SHP77 (cell line): ENCODE measurements around the gene TNFRSF14.
"Not testable (repeated sequence)": the region's sequence is repeated elsewhere in the genome, so short reads cannot be mapped to it uniquely, and the experiment has no call there.

Experiments
- DNase-seq, 2 experiments: peaks; one replicate each; lab custom pipeline; 2025; lab: John Stamatoyannopoulos, UW

Gene TNFRSF14

DNA sequence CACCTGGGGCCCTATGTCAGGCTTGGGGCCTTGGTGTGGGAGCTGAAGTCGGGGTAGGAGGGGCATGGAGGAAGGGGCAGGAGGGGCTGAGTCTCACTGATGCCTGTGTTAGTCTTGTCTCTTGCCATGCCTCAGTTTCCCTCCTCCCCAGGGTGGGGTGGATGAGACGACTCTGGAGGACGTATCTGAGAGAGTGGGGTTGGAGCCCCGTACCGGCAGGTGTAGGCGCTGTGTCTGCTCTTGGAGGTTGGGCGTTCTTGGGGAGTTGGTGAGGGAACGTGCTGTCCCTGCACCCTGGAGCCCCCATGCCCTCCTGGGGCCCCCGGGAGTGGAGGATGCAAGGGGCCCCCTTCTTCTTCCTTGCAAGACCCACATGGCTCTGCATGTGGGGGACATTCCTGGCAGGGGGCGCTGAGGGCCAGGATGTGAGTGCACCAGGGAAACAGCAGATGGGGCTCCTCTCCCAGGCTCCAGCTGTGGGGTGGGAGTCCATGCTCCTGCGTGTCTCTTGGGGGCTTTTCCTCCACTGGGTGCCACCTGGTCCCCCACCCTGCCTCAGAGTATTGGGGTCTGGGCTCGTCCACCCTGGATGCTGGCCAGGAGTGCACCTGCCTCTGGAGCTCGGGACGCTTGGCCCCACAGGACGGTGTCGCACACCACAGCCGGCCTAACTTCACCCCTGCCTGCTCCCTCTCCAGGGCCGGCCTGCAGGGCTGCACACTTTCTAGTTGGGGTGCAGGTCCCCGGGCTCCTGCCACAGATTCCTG, 1.4 kb upstream of the TNFRSF14 start:
- DNase-seq, result no peak

DNA sequence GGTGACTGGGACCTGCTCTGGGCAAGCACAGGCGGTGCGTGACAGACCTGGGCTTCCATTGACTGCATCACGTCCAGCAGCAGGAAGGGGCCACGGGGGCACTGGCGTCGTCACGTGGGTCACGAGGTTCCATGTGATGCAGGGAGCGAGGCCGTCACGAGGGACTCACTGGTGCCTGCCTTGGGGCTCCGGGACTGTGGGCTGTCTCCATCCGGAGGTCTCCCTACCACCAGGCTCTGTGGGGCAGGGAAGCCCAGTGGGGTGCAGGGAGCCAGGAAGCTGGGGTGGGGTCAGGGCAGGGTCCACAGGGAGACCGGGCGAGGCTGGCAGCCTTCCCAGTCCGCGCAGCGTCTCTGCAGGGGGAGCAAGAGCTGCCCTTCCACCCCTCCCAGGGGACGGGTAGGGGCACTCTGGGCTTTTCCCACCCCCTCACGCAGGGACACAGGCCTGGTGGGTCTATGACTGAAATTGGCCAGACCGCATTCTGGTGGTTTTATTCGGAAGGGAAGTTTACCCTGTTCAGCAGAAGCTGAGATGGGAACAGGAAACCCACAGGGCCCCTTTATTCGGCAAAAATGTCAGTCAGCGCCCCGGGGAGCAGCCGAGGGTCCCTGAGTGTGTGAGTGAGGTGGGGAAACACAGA, 416 bp upstream of the TNFRSF14 start:
- DNase-seq, result no peak

DNA sequence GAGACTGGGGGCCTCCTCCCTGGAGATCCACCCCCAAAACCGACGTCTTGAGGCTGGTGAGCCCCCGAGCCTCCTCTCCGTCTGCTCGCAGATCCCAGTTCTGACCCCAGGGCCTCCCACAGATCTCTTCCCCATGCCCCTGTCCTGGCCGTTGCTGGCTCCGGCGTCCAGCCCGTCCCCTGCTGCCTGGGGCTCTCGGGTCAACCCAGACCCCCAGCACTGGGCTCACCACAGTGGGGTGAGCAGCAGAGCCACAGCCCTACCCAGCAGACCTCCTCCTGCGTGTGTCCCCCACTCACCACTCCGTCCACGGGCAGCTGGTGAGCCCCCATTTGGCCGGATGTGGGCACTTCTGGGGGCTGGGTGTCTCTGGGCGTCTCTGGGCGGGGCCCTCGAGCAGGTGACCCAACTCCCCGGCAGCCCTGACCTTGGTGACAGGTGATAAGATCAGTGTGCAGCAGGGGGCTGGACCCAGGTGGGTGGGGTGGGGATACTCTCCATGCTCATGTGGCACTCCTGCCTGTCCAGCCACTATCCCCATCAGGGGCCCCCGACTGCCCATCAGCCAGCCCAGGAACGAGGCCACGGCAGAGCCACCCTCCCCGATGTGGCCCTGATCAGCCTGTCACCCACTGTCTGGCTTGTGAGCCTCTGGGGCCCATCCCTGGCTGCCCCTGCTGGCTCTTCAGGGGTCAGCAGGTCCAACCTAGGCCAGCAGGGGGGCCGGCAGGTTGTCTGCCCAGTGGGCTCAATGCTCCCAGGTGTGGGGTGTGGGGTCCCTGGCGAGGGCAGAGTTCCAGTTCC, 709 bp downstream of the TNFRSF14 start:
- DNase-seq, result no peak

GRCh38 chr1:2557482-2558400, 1.6 kb downstream of the TNFRSF14 start:
- no peak for DNase-seq

DNA sequence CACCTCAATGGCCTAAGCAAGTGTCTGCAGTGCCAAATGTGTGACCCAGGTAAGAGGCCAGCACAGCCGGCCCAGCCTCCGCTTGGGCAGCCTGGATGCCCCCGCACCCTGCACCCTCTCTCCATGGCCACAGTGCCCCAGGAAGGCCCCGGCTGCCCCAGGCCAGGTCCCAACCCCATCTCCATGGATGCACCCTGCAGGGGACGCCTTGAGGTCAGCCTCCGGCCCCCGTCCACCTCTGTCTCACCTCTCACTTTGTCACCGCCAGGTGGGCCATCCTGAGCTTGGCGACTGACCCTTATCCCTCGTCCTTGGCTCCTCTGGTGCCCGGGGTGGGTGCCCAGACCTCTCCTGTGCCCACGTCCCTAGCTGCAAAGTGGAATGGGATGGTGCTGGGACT, 2.2 kb downstream of the TNFRSF14 start:
- DNase-seq, result no peak

- DNase-seq, result no peak
Observed at GRCh38 chr1:2558861-2559260, 2.7 kb downstream of the TNFRSF14 start.

DNA sequence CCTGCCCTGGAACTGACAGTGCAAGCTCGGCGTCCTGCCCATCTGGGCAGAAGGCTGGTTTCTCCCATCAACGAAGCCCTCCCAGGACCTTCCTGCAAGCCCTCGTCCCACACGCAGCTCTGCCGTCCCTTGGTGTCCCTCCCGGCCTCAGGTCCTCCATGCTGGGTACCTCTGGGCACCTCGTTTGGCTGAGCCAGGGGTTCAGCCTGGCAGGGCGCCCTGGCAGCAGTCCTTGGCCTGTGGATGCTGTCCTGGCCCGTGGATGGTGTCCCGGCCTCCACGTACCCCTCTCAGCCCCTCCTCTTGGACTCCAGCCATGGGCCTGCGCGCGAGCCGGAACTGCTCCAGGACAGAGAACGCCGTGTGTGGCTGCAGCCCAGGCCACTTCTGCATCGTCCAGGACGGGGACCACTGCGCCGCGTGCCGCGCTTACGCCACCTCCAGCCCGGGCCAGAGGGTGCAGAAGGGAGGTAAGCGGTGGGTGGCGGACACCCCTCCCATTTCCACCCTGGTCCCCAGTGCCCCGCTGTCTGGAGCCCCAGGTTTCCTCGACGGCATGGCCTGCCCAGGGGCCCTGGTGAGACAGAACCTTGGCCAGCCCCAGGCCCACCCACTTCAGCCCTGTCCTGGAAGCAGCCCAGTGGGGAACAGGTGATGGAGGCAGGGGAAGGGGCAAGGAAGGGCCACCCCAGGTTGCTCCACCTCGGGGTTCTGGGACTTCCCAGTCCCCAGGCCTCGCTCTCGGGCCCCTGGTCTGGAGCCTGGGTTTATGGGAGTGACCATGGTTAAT, 3.5 kb downstream of the TNFRSF14 start:
- DNase-seq, result no peak

DNA sequence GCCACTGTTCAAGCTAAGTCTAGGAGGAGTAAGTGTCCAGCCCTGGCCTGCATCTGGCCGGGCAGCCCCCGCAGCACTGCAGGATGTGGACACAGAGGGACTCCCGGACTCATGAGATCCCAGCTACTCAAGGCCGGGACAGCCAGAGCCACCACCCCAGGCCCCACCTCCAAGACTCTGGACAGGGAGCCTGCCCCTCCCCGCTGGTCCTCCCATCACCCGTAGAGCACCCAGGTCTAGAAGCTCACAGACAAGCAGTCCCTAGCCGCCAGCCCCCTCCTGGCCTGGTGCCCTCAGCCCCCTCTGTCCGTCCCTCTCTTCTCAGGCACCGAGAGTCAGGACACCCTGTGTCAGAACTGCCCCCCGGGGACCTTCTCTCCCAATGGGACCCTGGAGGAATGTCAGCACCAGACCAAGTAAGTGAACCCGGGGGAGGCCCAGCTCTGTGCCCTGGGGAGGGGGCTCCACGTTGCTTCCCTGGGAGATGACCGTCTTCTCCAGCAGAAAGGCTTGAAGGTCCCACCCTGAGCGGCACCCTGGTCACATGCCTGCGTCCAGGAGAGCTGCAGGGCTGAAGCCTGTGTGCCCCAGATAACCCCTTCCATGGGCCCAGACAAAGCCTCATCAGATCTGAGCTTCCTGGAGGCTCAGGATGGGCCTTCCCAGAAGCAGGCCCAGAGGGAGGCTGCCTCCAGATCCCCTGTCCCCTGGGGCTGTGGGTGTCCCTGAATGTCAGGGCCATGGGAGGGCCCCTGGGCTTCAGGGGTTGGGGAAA, 4.3 kb downstream of the TNFRSF14 start:
- no peak for DNase-seq

DNA sequence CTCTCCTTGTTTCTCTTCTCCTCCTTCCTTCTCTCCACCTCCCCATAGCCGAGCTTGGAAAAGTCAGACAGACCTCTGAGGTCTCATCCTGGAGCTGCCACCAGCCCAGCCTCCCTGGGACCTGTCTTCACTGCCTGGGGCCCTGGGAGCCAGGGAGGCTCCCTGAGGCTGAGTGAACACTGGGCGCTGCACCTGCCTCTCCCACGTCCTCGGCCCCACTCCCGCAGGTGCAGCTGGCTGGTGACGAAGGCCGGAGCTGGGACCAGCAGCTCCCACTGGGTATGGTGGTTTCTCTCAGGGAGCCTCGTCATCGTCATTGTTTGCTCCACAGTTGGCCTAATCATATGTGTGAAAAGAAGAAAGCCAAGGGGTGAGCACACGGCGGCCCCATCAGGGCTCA, 5.3 kb downstream of the TNFRSF14 start:
- peak in 1 of 2 experiments; percentile 18 for DNase-seq

- no peak for DNase-seq
Observed at GRCh38 chr1:2561898-2562895, 6.0 kb downstream of the TNFRSF14 start.

- no peak for DNase-seq
Observed at GRCh38 chr1:2563205-2563604, 7.0 kb downstream of the TNFRSF14 start.

- DNase-seq, result no peak
Observed at GRCh38 chr1:2564006-2564814, 8.0 kb downstream of the TNFRSF14 start.

DNA sequence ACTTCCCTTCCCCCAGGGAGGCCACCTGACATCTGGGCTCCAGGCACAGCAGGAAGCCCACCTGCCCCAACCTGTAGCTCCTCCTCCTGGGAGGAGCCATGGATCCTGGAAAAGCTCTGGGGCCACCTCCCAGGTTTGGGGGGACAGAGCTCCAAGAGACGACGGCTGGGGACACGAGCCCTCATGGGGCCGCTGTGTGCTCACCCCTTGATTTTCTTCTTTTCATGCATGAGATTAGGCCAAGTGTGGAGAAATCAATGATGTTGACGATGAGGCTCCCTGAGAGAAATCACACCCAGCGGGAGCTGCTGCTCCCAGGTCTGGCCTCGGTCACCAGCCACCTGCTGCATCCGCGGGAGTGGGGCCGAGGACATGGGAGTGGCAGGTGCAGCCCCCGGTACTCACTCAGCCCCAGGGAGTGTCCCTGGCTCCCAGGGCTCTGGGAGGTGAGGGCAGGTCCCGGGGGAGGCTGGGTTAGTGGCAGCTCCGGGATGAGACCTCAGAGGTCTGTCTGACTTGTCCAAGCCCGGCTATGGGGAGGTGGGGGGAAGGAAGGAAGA, 8.7 kb downstream of the TNFRSF14 start:
- DNase-seq, result peak in 1 of 2 experiments; percentile 21

DNA sequence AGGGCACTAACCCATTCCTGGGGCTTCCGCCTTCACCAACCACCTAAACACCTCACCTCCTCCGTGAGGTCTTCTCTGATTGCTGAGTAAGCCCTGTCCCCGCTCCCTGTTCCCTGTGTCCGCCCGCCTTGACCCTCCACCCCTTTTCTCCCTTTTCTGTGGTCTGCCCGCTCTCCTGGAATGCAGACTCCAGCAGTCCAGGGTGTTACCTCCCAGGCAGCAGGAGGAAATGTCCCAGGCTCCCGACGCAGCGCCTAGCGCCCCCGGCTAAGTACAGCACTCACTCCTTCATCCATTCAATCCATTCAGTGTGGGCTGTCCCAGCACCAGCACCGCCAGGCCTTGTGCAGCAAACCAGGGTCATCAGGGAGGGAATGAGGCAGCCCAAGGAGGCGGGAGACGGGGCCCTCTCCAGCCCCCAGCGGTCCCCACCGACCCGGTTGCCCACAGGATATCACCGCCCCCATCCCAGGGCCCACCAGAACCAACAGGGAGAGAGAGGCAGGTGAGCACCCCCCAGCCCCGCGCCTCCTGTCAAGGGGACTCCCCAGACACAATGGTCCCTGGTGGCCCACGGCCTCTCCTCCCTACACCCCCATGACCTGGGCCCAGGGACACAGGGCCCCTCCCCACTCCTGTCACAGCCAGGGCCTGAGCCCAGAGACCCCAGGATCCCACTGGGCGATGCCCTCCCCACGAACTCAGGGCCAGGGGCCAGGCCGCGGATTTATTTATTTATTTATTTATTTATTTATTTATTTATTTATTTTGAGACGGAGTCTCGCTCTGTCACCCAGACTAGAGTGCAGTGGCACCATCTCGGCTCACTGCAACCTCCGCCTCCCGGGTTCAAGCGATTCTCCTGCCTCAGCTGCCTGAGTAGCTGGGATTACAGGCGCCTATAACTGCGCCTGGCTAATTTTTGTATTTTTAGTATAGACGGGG, 10.2 kb downstream of the TNFRSF14 start:
- no peak for DNase-seq

DNA sequence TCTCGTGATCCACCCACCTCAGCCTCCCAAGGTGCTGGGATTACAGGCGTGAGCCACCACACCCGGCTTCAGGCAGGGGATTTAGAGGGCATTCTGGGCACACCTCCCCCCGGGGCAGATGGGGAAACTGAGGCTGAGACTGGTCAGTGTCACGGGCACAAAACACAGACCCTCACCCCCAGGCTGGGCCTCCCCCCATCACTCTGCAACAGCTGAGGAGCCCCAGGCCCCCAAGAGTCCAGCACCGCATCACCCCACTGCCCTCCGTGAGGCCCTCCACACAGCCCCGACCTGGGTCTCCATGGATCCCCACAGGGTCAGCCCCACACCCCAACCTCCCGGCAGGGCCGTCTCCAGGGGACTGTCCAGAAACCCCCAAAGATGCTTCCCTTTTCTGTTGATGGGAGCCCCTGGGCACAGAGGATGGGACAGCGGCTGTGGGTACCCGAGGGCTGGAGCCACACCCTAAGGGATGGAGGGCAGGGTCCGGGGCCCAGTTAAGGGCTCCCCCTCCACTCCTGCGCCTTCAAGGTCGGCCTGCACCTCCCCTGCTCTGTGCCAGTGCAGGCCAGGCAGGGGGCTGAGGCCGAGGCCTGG, 11.0 kb downstream of the TNFRSF14 start:
- DNase-seq, result no peak

DNA sequence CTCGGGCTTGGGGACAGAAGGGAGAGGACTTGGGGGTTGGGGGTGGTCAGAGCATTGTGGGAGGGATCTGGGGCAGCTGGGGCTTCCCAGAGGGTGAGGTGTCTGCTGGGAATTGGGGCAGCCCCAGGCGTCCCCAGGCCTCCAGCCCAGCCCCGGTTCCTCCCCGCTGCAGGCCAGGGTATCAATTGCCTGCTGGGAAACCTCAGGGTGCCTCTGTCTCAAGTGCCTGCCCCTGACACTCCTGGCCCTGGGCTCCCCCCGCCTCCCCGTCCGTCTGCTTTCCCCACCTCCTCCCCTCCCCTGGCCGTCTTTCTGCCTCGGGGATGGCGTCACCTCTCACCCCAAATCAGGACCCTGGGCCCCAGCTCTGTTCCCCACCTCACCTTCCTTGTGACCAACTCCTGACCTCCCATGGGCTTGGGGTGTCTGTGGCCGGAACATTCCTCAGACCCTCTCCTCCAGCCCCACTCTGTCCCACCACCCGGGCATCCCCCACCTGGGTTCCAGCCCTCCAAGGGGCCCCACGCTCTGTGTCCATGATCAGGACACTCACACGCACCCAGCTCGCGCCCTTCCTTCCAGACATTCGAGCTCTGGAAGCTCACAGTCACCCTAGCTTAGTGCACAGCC, 12.1 kb downstream of the TNFRSF14 start:
- not testable (repeated sequence) for DNase-seq
